Activated T-cell treated with anti-CD3 and anti-CD28 coated beads for 48 hours (primary cell): ENCODE results near the gene TMEM14C.

ENCODE experiments used
- DNase-seq: peaks from one replicate; pipeline ENCODE4 v3.0.0-alpha.2; 2020; ENCODE audit warnings: low read depth

Gene TMEM14C

GRCh38 chr6:10763006-10763405 lies 40.1 kb downstream of the TMEM14C start:
- DNase-seq, result no peak

- DNase-seq, result no peak
Observed at GRCh38 chr6:10769419-10769818, 46.5 kb downstream of the TMEM14C start.

- DNase-seq, result no peak
Observed at GRCh38 chr6:10771371-10771894, 48.6 kb downstream of the TMEM14C start.

GRCh38 chr6:10778230-10778629 lies 55.4 kb downstream of the TMEM14C start:
- no peak for DNase-seq

- no peak for DNase-seq
Observed at GRCh38 chr6:10779076-10779475, 56.2 kb downstream of the TMEM14C start.
